Measurements from ENCODE around the gene FAM3D. TPM values are rescaled to one million over a fixed set of nuclear protein-coding genes. Genes with fewer than 3 reads are reported as not detected.

Gene FAM3D
- total RNA-seq, 2 experiments from 2014 or later: not detected

GRCh38 chr3:58585994-58586393 is 80.6 kb downstream of the FAM3D start:
- Mint-ChIP-seq H3K27me3 (peaks cover 62% of the 10 kb centered on the region), H3K36me3 (peaks cover 4% of the 10 kb centered on the region), H3K4me1 (peaks cover 21% of the 10 kb centered on the region), H3K9me3 (peaks cover 2% of the 10 kb centered on the region), H3K27ac (no peak overlapping the region), H3K4me3 (peak overlapping the region; percentile 76)
- DNase-seq: no peak

- Mint-ChIP-seq H3K4me1 (peaks cover 21% of the 10 kb centered on the region), H3K27me3 (peaks cover 61% of the 10 kb centered on the region), H3K27ac (peak overlapping the region; percentile 22), H3K4me3 (peak overlapping the region; percentile 76), H3K36me3 (peaks cover 4% of the 10 kb centered on the region), H3K9me3 (peaks cover 2% of the 10 kb centered on the region)
- DNase-seq: peak; percentile 67
These were observed 81.4 kb downstream of the FAM3D start for GRCh38 chr3:58585005-58585786.

GRCh38 chr3:58584690-58585004 is 81.9 kb downstream of the FAM3D start:
- Mint-ChIP-seq H3K27ac (no peak overlapping the region), H3K4me1 (peaks cover 21% of the 10 kb centered on the region)

More at GRCh38 chr3:58584690-58585004, 81.9 kb downstream of the FAM3D start:
- peak; percentile 16 for DNase-seq
- H3K9me3 Mint-ChIP-seq: peaks cover 2% of the 10 kb centered on the region
- peak overlapping the region; percentile 76 for H3K4me3 Mint-ChIP-seq
- peaks cover 4% of the 10 kb centered on the region for H3K36me3 Mint-ChIP-seq
- peaks cover 58% of the 10 kb centered on the region for H3K27me3 Mint-ChIP-seq

Other genes starting within 250 kb of the FAM3D start
- 10 to 100 TPM; 64.6 to 65.3 TPM for gene PDHB, start 232.9 kb downstream of the FAM3D start, total RNA-seq
- 1 to 10 TPM; 4.8 to 5.3 TPM for gene KCTD6, start 174.7 kb downstream of the FAM3D start, total RNA-seq
- gene ACOX2, start 129.6 kb downstream of the FAM3D start, total RNA-seq: not detected
- not detected for gene FAM107A, start 89.4 kb downstream of the FAM3D start, total RNA-seq

Measured in activated naive CD8-positive, alpha-beta T cell treated with anti-CD3 and anti-CD28 coated beads for 36 hours (primary cell).